ENCODE results near the gene LOXHD1. TPM values are rescaled to one million over a fixed set of nuclear protein-coding genes. Genes with fewer than 3 reads are reported as not detected.

LOXHD1 gene
- total RNA-seq, 1 donor from 2014 or later, result 0.23 TPM

- H3K4me1 Mint-ChIP-seq (ENCODE audit: unreplicated experiment), result peaks cover 4% of the 10 kb centered on the region
- no peak overlapping the region for H3K4me3 Mint-ChIP-seq (ENCODE audit: unreplicated experiment)
- no peaks in the 10 kb centered on the region for H3K27me3 Mint-ChIP-seq (ENCODE audit: unreplicated experiment)
- DNase-seq (ENCODE audit: low spot score), result peak; percentile 72
- H3K27ac Mint-ChIP-seq (ENCODE audit: unreplicated experiment), result no peak overlapping the region
- H3K36me3 Mint-ChIP-seq (ENCODE audit: low read depth, unreplicated experiment), result no peaks in the 10 kb centered on the region
- no peaks in the 10 kb centered on the region for H3K9me3 Mint-ChIP-seq (ENCODE audit: unreplicated experiment)
- TF ChIP-seq, protein P1, sequence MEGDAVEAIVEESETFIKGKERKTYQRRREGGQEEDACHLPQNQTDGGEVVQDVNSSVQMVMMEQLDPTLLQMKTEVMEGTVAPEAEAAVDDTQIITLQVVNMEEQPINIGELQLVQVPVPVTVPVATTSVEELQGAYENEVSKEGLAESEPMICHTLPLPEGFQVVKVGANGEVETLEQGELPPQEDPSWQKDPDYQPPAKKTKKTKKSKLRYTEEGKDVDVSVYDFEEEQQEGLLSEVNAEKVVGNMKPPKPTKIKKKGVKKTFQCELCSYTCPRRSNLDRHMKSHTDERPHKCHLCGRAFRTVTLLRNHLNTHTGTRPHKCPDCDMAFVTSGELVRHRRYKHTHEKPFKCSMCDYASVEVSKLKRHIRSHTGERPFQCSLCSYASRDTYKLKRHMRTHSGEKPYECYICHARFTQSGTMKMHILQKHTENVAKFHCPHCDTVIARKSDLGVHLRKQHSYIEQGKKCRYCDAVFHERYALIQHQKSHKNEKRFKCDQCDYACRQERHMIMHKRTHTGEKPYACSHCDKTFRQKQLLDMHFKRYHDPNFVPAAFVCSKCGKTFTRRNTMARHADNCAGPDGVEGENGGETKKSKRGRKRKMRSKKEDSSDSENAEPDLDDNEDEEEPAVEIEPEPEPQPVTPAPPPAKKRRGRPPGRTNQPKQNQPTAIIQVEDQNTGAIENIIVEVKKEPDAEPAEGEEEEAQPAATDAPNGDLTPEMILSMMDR (IDR thresholded peaks at IDR 0.05; ENCODE audit: unreplicated experiment), result no peak
Measured at GRCh38 chr18:46497129-46497528, 159.9 kb downstream of the LOXHD1 start.

- Mint-ChIP-seq H3K4me1 (ENCODE audit: unreplicated experiment) (peaks cover under 1% of the 10 kb centered on the region), H3K4me3 (ENCODE audit: unreplicated experiment) (no peak overlapping the region), H3K27me3 (ENCODE audit: unreplicated experiment) (peaks cover 4% of the 10 kb centered on the region), H3K36me3 (ENCODE audit: low read depth, unreplicated experiment) (no peaks in the 10 kb centered on the region), H3K27ac (ENCODE audit: unreplicated experiment) (no peak overlapping the region), H3K9me3 (ENCODE audit: unreplicated experiment) (no peaks in the 10 kb centered on the region)
- no peak for DNase-seq (ENCODE audit: low spot score)
- TF ChIP-seq, protein P1 (IDR thresholded peaks at IDR 0.05; ENCODE audit: unreplicated experiment), result no peak
Measured at GRCh38 chr18:46488471-46489213, 168.4 kb downstream of the LOXHD1 start.

DNA sequence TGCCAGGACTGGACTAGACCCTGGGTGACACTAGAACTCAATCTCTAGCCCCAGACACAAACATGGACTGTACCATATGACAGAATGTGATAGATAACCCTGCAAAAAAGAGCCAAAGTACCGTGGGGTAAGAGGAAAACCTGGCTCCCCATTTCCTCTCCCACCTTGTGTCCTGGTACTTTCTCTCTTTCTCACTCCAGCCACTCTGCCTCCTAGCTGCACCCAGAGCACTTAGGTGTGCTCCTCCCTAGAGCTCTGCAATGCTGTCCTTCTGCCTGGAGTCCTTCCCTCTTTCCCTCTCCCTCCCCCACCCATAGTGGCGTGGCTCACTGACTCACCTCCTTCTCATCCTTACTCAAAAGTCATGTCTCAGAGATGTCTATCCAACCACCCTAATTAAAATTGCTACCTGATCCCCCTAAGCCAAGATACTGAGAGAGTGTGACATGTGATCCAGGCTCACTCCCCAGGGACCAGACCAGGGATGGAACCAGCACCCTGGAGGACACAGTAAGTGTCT is 171.3 kb downstream of the LOXHD1 start:
- DNase-seq (ENCODE audit: low spot score), result no peak
- Mint-ChIP-seq H3K27me3 (ENCODE audit: unreplicated experiment) (peaks cover 6% of the 10 kb centered on the region), H3K4me1 (ENCODE audit: unreplicated experiment) (peaks cover 6% of the 10 kb centered on the region), H3K4me3 (ENCODE audit: unreplicated experiment) (no peak overlapping the region), H3K36me3 (ENCODE audit: low read depth, unreplicated experiment) (no peaks in the 10 kb centered on the region), H3K9me3 (ENCODE audit: unreplicated experiment) (no peaks in the 10 kb centered on the region), H3K27ac (ENCODE audit: unreplicated experiment) (no peak overlapping the region)
- TF ChIP-seq, protein P1 (IDR thresholded peaks at IDR 0.05; ENCODE audit: unreplicated experiment), result no peak

GRCh38 chr18:46484971-46485370 is 172.0 kb downstream of the LOXHD1 start:
- no peaks in the 10 kb centered on the region for H3K36me3 Mint-ChIP-seq (ENCODE audit: low read depth, unreplicated experiment)
- peaks cover 6% of the 10 kb centered on the region for H3K27me3 Mint-ChIP-seq (ENCODE audit: unreplicated experiment)
- no peaks in the 10 kb centered on the region for H3K9me3 Mint-ChIP-seq (ENCODE audit: unreplicated experiment)
- TF ChIP-seq, protein P1 (IDR thresholded peaks at IDR 0.05; ENCODE audit: unreplicated experiment), result no peak
- peaks cover 6% of the 10 kb centered on the region for H3K4me1 Mint-ChIP-seq (ENCODE audit: unreplicated experiment)
- H3K27ac Mint-ChIP-seq (ENCODE audit: unreplicated experiment), result no peak overlapping the region
- DNase-seq (ENCODE audit: low spot score), result no peak
- H3K4me3 Mint-ChIP-seq (ENCODE audit: unreplicated experiment), result no peak overlapping the region

DNA sequence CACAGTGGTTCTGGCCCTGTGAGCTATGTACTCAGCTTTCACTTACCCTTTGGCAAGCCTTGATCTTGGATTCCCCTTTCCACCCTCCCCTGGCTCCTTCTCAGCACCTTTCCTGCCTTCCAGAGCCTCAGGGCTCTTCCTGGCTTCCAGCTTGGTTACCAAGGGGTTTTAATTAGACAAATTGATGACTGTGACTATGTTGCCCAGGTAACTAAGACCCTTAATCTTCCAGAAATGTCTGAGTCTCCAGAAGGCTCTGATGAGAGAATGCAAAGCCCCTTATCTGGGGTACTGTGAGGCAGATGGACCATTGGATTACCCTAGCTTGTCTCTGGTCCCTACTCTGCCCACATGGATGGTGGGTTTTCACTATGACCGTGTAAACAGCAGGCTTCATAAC is 174.2 kb downstream of the LOXHD1 start:
- Mint-ChIP-seq H3K27ac (ENCODE audit: unreplicated experiment) (no peak overlapping the region), H3K4me3 (ENCODE audit: unreplicated experiment) (no peak overlapping the region), H3K27me3 (ENCODE audit: unreplicated experiment) (peaks cover 6% of the 10 kb centered on the region), H3K9me3 (ENCODE audit: unreplicated experiment) (no peaks in the 10 kb centered on the region), H3K36me3 (ENCODE audit: low read depth, unreplicated experiment) (no peaks in the 10 kb centered on the region), H3K4me1 (ENCODE audit: unreplicated experiment) (peaks cover 6% of the 10 kb centered on the region)
- no peak for DNase-seq (ENCODE audit: low spot score)
- TF ChIP-seq, protein P1 (IDR thresholded peaks at IDR 0.05; ENCODE audit: unreplicated experiment), result no peak
